ENCODE measurements around the gene CLMP.
"Not testable (repeated sequence)": the region's sequence is repeated elsewhere in the genome, so short reads cannot be mapped to it uniquely, and the experiment has no call there.

CLMP gene

DNA sequence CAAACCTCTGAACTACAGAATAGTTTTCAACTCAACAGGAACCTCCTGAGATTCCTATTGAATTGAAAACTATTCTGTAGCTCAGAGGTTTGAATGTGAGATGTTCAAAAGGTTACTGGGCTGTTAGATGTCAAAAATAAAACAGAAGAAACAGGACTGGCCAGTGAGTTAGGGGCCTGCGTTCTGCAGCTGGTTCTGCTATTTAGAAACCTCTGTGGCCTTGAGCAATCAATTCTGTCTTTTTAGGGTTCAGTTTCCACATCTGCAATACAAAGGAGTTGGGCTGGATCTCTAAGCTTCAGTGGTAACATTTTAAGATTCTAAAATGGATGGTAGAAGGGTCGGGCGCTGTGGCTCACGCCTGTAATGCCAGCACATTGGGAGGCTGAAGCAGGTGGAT, 55.8 kb downstream of the CLMP start:
- no peak for DNase-seq (ENCODE audit: extremely low read depth in 1 of 2, low read depth in 1 of 2)

DNA sequence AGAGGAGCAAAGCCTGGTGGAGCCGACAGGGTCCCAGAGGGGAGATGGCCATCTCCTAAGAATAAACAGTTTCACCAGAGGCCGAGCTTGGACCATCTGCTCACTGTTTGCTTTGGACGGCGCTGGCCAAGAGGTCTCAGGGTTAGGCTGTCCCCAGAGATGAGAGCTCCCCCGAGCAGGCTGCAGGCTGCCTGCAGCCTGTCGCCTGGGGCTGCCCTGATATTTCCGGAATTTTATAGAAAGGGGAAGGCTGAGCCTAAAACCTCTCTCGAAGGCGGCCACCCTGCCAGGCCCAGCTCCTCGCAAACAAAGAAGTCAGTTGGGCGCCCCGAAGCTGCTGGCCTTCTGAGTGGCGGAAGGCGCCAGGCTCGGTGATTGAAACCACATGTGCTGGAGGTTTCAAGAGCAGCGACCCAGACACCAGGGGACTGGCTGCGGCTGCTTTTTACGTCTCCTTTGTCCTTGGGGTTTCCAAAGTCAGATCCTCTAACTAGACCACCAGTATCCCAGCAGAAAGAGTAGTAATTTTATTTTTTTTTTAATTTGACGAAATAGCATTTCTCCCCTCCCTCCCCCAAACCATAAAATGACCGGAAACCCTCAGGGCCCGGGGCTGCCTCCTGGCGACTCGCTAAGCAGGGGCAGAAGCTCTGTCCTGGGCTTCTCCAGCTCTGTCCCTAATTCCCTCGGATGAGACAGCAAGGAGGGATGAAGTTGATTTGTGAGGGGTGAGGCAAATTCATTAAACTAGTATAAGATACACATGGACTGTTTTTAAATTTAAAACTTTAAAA, 57.4 kb downstream of the CLMP start:
- DNase-seq (ENCODE audit: extremely low read depth in 1 of 2, low read depth in 1 of 2), result no peak

DNA sequence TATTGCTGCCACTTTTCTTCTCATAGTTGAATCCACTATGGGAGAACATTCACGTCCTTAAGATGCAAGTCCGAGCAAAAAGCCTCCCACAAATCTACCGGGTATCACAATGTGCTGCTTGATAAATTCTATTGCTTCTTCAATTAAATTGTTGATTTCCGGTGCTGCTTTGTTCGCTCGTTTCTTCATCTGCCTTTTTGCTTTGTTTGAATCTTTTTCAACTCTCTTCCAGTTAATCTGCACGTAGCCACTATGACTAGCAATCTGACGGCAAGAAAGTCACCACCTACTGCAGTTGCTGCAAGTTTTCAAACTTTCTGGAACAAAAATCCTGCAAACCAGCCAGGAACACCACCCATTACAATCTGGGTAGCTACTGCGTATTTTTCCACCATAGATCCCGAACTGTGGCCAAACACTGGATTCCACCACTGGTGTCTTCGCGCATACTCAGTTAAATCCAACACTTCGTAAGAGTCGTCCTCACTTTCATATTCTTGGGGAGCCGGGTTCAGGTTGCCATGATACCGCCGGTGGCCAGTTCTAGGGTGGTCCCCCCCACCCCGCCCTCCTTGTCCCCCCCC, 59.1 kb downstream of the CLMP start:
- DNase-seq (ENCODE audit: extremely low read depth in 1 of 2, low read depth in 1 of 2), result no peak

GRCh38 chr11:123132881-123133280, 62.2 kb downstream of the CLMP start:
- DNase-seq (ENCODE audit: extremely low read depth in 1 of 2, low read depth in 1 of 2), result no peak

- DNase-seq (ENCODE audit: extremely low read depth in 1 of 2, low read depth in 1 of 2), result not testable (repeated sequence)
Observed at GRCh38 chr11:123132034-123132766, 62.8 kb downstream of the CLMP start.

GRCh38 chr11:123129920-123130319, 65.1 kb downstream of the CLMP start:
- DNase-seq (ENCODE audit: extremely low read depth in 1 of 2, low read depth in 1 of 2), result no peak

- DNase-seq (ENCODE audit: extremely low read depth in 1 of 2, low read depth in 1 of 2), result no peak
Observed at GRCh38 chr11:123125169-123125568, 69.9 kb downstream of the CLMP start.

DNA sequence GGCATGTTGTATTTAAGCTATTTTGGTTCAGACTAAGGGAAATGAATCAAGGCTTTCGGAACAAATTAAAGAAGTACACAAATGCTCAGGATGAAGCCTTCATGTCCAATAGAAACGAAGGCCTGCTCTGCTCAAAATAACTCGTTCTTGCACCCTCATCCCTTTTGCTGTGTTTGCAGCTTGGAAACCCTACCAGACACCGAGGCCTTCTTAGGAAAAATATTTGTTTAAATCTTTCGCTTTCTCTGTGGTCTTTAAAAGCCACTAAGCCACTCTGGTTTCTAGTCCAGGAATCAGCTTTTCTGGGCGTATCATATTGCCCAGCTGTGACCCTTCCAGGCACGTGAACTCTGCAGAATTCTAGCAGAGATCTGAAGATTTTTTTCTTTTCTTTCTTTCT, 72.2 kb downstream of the CLMP start:
- DNase-seq (ENCODE audit: extremely low read depth in 1 of 2, low read depth in 1 of 2), result no peak

GRCh38 chr11:123122341-123122740, 72.7 kb downstream of the CLMP start:
- DNase-seq (ENCODE audit: extremely low read depth in 1 of 2, low read depth in 1 of 2), result no peak

DNA sequence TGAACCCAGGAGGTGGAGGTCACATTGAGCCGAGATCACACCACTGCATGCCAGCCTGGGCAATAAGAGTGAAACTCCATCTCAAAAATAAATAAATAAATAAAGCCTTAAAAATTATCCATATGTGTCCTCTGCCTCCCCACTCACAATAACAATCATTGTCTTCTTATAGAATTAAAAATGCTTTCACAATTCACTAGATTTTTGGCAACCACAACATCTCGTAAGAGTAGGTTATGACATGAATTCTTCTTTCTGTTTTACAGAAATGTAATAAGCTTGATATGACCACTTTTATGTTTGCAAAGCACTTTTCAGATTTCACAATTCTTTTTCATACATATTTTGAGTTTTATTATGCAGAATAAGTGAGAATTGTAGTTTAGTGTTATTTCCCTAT, 78.6 kb downstream of the CLMP start:
- DNase-seq (ENCODE audit: extremely low read depth in 1 of 2, low read depth in 1 of 2), result no peak

DNA sequence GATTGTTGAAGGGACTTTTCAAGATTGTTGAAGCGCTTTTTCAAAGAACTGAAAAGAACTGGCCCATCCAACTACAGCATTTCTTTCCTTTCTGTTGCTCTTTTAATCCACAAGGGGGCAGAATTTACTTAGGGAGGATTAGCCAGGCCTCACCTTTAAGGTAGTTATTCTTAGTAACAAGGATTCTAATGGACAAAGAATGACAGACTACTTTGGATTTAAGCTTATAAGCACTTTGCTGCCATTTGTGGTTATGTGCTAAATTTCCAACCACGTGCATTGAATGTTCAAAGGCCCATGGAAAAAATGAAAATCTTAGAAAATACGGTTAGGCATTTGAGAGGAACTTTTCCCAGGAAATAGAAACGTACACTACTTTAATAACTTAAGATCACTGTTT, 83.6 kb downstream of the CLMP start:
- no peak for DNase-seq (ENCODE audit: extremely low read depth in 1 of 2, low read depth in 1 of 2)

- DNase-seq (ENCODE audit: extremely low read depth in 1 of 2, low read depth in 1 of 2), result no peak
Observed at GRCh38 chr11:123110397-123110796, 84.7 kb downstream of the CLMP start.

DNA sequence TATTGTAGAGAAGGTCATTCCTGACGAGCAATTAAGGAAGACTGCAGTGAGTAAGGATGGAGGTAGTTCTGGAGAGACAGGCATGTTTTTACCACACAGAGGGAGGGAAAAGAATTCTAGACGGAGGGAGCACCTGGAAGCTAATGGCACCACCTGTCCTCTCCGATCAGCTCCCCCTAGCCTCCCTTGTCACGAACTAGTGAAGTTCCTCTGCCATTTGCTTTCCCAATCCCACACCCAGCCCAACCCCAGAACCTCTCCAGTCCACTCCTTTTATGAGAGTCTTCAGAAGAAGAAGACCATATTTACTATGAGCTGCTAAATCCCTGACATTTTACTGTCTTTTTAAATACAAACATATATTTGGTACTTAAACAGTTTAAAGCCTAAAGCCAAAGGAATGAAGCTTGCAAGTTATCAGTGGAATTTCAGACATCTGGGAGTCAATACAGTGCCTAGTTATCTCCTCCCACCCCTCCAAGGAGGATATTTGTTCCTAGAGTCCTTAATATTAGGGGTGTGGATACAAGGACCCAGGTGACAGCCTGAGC, 87.0 kb downstream of the CLMP start:
- DNase-seq (ENCODE audit: extremely low read depth in 1 of 2, low read depth in 1 of 2), result no peak

DNA sequence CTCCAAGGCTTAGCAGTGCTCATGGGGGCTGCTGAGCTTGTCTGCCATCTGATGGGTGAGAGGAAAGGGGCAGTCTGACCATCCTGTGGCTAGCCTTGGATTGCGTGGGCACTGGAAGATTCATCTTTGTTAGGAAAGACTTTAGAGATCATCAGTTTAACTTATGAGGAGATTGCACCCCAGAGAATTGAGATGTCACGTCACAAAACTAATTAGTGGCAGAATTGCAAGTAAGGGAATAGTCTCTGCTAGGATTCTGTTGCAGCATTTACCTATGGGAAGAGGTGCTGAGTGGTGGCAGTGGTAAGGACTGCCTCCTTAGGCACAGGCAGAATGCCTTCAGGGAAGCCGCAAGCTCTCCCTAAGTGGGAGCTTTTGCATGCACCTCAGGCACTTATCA, 90.4 kb downstream of the CLMP start:
- no peak for DNase-seq (ENCODE audit: extremely low read depth in 1 of 2, low read depth in 1 of 2)

- no peak for DNase-seq (ENCODE audit: extremely low read depth in 1 of 2, low read depth in 1 of 2)
Observed at GRCh38 chr11:123103326-123103980, 91.6 kb downstream of the CLMP start.

DNA sequence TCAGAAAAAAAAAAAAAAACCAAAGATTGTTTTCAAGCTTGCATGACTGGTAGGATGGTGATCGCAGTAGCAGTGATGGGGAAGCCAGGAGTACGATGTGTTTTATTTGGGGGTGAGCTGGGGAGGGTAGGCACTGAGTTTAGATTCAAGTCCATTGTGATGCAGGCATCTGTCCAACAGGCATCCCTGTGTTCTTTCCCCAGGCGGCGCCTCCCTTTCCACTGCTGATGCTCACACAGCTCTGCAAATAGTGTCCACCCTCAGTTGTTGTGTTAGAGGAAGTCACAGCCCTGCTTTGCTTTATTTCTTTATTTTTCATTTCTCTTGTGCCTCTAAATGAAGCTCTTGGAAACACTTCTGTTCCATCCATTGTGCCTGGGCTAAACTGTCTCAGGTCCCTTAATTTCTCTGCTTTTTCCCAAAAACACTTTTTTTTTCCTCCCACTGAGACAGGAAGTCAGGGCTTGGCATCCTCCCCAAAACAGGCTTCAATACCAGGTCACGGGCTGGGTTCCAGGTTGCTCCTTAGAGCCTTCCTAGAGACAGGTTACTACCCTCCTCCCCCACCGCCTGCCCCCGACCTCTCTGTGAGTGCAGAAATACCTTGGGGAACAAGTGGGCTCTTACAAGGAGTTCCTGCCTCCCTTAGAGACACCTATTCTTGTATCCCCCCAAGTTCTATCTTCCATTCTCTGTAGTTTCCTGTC, 94.5 kb downstream of the CLMP start:
- no peak for DNase-seq (ENCODE audit: extremely low read depth in 1 of 2, low read depth in 1 of 2)

GRCh38 chr11:123098990-123099389, 96.1 kb downstream of the CLMP start:
- no peak for DNase-seq (ENCODE audit: extremely low read depth in 1 of 2, low read depth in 1 of 2)

- no peak for DNase-seq (ENCODE audit: extremely low read depth in 1 of 2, low read depth in 1 of 2)
Observed at GRCh38 chr11:123093739-123094138, 101.3 kb downstream of the CLMP start.

DNA sequence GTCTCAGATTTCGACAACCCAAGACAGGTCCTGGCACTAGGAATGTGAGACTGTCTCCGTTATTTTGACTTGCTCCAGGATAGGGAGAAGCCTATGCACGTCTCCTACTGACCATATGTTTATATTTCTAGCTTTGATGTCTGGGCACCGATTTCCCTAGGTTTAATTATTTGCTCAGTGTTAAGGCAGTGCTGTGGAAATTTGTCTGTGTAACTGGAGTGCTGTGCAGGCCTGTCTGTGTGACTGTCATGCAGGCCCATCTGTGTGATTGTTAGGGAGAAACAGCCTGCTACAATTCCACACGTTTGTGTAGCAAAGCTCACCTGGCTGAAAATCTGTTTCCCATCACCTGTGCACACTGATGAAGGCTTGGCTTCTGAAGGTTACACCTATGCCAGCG, 103.5 kb downstream of the CLMP start:
- no peak for DNase-seq (ENCODE audit: extremely low read depth in 1 of 2, low read depth in 1 of 2)

DNA sequence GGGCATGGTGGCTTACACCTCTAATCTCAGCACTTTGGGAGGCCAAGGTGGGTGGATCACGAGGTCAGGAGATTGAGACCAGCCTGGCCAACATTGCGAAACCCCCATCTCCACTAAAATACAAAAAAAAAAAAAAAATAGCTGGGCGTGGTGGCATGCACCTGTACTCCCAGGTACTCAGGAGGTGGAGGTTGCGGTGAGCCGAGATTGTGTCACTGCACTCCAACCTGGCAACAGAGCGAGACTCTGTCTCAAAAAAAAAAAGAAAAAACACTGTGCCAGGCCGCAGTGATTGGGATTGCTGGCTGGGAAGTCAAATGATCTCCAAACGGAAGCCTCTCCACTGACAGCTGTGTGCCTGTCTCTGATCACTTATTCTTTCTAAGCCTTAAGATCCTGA, 104.9 kb downstream of the CLMP start:
- DNase-seq (ENCODE audit: extremely low read depth in 1 of 2, low read depth in 1 of 2), result not testable (repeated sequence)

DNA sequence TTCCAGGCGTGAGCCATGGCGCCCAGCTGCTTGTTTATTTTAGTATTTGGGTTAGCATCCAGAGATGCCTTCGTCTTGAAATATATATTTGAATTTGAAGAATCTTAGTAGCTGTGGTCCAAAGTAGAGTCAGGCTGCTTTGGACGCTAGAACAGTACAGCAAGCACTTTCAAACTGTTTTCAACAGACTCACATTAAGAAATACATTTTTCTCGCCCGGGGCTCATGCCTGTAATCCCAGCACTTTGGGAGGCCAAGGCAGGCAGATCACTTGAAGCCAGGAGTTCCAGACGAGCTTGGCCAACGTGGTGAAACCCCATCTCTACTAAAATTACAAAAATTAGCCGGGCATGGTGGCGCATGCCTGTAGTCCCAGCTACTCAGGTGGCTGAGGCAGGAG, 106.2 kb downstream of the CLMP start:
- not testable (repeated sequence) for DNase-seq (ENCODE audit: extremely low read depth in 1 of 2, low read depth in 1 of 2)

Measured in activated CD8-positive, alpha-beta memory T cell treated with anti-CD3 and anti-CD28 coated beads for 1 hour (primary cell).